CMK (cell line): ENCODE data around the gene ATP6V1G3.
"Not testable (repeated sequence)": the region's sequence is repeated elsewhere in the genome, so short reads cannot be mapped to it uniquely, and the experiment has no call there.

Experiments
- DNase-seq: peaks from one replicate; pipeline ENCODE4 v3.0.0-alpha.2; 2010; ENCODE audit warnings: low read depth

ATP6V1G3 gene, protein sequence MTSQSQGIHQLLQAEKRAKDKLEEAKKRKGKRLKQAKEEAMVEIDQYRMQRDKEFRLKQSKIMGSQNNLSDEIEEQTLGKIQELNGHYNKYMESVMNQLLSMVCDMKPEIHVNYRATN

DNA sequence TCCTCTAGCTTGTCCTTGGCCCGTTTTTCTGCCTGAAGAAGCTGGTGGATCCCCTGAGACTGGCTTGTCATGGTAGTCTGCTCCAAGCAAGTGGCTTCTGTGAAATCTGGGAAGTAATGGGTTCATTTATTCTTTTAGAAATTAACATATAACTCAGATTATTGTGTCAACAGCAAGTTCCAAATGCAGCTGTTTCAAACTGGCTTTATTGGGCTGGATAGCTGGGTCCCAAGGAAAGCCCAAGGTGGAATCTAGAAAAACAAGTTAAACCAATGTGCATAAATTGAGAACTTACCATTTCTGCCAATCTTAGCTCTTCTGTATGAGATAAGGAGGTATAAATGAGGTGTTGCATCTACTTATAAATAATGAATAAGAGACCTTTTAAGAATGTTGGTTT lies at the start of gene ATP6V1G3:
Gene ATP6V1G3 (minus strand): TSS at position 101 of the 400 bp plus-strand sequence. CDS start 30 bp downstream, at position 71.
- no peak for DNase-seq

- no peak for DNase-seq
Measured at GRCh38 chr1:198588845-198589244, 48.4 kb upstream of the ATP6V1G3 start.

GRCh38 chr1:198584163-198584562 lies 43.7 kb upstream of the ATP6V1G3 start:
- no peak for DNase-seq

- DNase-seq = not testable (repeated sequence)
Measured at GRCh38 chr1:198583209-198583802, 42.8 kb upstream of the ATP6V1G3 start.

GRCh38 chr1:198577444-198577843 lies 37.0 kb upstream of the ATP6V1G3 start:
- no peak for DNase-seq

DNA sequence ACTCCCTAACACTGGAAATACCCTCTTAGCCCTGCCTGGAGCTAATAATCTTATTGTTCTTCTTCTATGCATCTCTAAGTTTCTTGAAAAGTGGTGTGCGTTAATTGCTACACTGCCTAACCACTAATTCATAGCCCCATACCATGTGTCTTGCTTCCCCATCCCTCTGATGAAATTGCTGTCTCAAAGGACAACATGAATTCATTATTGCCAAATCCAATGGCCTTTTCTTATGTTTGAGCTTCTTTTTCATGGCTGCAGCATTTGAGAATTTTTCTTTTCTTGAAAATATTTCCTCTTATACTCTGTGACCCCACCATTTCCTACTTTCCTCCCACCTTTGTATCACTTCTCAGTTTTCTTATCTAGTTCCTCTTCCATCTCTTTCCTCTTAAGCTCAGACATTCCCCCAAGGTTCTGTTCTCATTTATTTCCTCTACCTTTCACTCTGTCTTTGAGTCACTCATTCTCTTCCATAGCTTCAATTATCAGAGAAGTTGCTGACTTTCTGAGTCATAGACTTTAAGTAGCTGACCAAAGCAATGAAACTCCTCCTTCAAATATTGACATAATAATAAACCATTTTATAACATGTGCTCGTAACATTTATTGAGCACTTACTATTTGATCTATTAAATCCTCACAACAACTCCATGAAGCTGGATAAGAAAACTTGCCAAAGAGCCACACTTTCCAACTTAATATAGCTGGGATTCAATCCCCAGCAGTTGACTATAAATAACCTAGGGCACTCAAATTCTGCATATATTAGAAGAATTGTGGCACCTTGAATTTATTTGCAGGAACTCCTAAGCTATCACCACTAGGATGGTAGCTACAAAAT lies 35.5 kb upstream of the ATP6V1G3 start:
- DNase-seq = no peak

GRCh38 chr1:198575292-198575691 lies 34.8 kb upstream of the ATP6V1G3 start:
- no peak for DNase-seq

GRCh38 chr1:198574325-198574724 lies 33.8 kb upstream of the ATP6V1G3 start:
- DNase-seq = no peak

GRCh38 chr1:198564716-198565115 lies 24.2 kb upstream of the ATP6V1G3 start:
- DNase-seq = no peak

- no peak for DNase-seq
Measured at GRCh38 chr1:198564157-198564556, 23.7 kb upstream of the ATP6V1G3 start.

GRCh38 chr1:198563583-198563982 lies 23.1 kb upstream of the ATP6V1G3 start:
- DNase-seq = no peak

- DNase-seq = no peak
Measured at GRCh38 chr1:198560161-198560560, 19.7 kb upstream of the ATP6V1G3 start.

DNA sequence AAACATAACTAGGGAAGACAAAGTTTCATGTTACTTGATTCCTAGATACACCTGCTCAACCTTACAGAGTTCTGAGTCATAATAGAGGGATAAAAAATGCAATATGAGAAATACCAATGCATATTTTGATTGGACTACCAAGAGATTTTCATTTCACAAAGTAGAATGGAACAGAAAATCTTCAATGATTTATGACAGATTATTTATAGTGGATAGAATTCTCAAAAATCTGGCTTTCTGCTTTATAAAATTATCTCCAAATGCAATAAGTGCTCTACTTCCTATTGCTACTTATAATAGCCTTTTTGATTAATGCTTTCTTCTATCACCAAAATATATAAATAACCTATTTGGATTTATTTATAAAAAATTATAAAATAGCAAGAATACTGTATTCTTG lies 18.9 kb upstream of the ATP6V1G3 start:
- no peak for DNase-seq

DNA sequence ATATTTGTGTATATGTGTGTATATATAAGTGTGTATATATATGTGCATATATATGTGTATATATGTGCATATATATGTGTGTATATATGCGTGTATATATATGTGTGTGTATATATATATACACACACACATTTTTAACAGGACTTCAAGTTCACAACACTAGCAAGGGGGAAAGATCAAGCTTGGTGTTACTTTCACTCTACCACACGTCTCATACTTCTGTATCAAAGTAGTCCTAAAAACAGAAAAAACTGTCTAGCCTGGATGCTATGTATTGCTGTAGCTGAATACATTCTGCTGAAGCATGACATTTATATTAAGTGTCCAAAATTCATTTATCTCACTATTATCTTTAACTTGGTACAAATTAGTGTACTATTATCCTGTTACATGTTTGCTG lies 17.9 kb upstream of the ATP6V1G3 start:
- DNase-seq = no peak

GRCh38 chr1:198556971-198557370 lies 16.5 kb upstream of the ATP6V1G3 start:
- peak; percentile 63 for DNase-seq

- DNase-seq = no peak
Measured at GRCh38 chr1:198552668-198553416, 12.4 kb upstream of the ATP6V1G3 start.

DNA sequence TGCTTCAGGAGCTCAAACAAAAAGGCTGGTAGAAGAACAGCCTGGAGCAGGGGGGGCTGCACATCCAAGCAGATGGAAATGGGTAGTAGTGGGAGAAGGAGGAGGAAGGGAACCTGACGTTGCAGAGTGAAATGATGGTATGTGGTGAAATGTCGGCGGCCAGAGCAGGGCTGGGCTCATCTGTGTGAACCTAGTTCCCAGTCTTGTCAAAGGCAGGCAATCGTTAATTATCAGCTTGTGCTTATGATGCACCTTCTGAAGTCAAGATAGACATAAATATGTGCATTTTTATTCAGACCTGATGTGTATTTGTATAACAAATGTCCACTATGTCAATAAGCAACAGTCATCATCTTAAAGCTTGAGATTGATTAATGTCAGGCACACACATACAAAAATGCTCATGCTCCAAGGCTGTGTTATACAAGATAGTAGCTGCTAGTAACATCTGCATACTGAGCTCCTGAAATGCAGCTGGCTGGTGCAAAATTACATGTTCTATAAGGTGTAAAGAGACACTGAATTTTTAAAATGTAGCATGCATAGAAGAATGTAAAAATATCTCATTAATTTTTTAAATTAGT lies 10.6 kb upstream of the ATP6V1G3 start:
- DNase-seq = no peak

DNA sequence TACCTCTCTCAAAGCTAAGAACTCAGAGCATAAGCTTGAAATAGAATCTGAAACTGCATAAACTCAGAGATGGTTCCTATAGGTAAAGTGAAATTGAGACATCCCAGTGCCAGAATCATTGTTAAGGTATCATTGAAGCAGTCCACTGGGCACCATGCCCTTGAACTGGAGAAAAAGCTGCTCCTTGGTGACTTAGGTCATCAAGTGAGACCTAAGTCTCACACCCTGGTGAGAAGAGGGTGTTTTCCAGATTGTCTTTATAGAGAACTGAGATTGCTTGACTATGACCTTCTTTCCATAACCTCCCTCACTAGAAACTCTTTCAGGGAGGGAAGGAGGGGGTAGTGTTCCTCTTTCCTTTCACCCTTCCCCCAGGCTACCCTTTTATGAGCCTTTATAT lies 9.4 kb upstream of the ATP6V1G3 start:
- DNase-seq = no peak

- DNase-seq = no peak
Measured at GRCh38 chr1:198548890-198549289, 8.4 kb upstream of the ATP6V1G3 start.

- no peak for DNase-seq
Measured at GRCh38 chr1:198545156-198545555, 4.7 kb upstream of the ATP6V1G3 start.

DNA sequence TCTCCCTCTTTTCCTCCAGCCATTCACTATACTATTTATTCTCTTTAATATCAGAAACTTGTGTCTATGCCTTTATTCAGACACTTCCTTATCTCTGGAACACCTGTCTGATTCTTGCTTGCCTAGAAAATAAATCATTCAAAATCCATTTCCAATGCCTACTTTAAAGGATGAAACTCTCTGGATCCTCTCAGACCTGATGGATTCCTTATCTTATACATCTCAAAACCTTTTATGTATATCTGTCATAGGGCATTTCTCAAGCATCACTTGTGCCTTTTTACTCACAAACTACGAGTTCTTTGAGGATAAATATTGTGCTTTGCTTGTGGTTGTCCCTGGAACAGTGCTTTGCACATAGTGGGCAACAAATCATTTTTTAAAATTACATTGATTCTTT lies 3.8 kb upstream of the ATP6V1G3 start:
- no peak for DNase-seq

DNA sequence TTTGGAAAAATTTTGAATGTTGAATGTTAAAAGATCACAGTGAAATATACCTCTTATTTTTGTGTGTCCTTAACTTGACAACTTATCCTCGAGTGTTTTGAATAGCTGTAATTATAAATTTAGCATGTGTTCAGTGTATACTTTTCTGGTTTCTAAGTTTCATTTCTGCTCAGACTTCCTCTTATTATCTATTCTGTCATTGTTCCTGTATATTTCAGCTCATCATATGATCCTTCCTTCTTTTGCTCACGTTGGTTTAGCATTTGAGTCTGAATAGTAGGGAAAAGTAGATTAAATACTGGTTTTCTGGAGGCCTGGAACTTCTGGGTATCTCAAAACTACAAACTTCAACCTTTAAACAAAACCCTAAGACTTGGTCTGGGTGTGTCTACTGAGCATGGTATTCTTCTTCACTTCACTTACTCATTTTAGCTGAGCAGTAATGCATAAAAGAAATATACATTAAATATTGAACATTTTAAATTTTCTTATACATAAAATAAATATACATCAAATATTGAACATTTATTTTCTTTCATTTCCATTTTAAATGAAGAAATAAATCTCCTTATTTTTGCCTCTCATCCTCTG lies 3.3 kb upstream of the ATP6V1G3 start:
- no peak for DNase-seq
